Dermis microvascular lymphatic vessel endothelial cell (primary cell): ENCODE measurements around the gene NDP. TPM values are rescaled to one million over a fixed set of nuclear protein-coding genes. Genes with fewer than 3 reads are reported as not detected.

ENCODE experiments used
- total RNA-seq: library from RNA; depleted of rRNA; stranded (reverse); fragments of >200 nt; gene quantifications from 2 replicates; pipeline ENCODE4 v1.2.1, GENCODE V29; 2014

The NDP gene
- total RNA-seq, 1 donor from 2014 or later: under 0.01 TPM

Other genes with a start within 250 kb of the NDP start
- gene MAOB, start 90.9 kb downstream of the NDP start, total RNA-seq: 0.13 TPM in 1 of 2 replicates, not detected in the other